ENCODE data around the gene TMEM132D. TPM values are rescaled to one million over a fixed set of nuclear protein-coding genes. Genes with fewer than 3 reads are reported as not detected.

Gene TMEM132D
- polyA plus RNA-seq, 1 donor from 2014 or later = 1.3 TPM

DNA sequence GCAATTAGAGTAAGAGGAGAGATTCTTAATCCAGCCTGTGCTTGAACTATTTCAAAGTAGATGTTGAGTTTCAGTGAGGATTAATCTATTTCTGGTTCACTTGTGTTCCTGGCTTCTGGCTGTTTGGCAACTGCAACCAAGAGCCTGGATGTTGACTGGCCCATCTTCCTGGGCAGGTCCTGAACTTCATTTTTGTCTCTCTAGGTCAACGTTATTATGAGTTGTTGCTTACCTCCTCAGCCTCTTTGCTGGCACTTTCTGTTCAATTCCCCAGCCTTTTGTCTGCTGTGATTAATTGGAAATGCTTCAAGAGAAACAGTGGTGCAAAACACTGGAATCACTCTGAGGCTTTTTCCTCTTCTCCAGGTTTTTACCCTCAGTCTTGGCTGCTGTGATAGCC lies 56.8 kb downstream of the TMEM132D start:
- H3K9ac ChIP-seq (ENCODE audit: low read length) = no peak overlapping the region
- no peak overlapping the region for H2AFZ ChIP-seq (ENCODE audit: low read depth, low read length)
- H3F3A ChIP-seq (ENCODE audit: insufficient read depth, low read length, poor library complexity, severe bottlenecking) = no peaks in the 10 kb centered on the region
- TF ChIP-seq, protein P1, sequence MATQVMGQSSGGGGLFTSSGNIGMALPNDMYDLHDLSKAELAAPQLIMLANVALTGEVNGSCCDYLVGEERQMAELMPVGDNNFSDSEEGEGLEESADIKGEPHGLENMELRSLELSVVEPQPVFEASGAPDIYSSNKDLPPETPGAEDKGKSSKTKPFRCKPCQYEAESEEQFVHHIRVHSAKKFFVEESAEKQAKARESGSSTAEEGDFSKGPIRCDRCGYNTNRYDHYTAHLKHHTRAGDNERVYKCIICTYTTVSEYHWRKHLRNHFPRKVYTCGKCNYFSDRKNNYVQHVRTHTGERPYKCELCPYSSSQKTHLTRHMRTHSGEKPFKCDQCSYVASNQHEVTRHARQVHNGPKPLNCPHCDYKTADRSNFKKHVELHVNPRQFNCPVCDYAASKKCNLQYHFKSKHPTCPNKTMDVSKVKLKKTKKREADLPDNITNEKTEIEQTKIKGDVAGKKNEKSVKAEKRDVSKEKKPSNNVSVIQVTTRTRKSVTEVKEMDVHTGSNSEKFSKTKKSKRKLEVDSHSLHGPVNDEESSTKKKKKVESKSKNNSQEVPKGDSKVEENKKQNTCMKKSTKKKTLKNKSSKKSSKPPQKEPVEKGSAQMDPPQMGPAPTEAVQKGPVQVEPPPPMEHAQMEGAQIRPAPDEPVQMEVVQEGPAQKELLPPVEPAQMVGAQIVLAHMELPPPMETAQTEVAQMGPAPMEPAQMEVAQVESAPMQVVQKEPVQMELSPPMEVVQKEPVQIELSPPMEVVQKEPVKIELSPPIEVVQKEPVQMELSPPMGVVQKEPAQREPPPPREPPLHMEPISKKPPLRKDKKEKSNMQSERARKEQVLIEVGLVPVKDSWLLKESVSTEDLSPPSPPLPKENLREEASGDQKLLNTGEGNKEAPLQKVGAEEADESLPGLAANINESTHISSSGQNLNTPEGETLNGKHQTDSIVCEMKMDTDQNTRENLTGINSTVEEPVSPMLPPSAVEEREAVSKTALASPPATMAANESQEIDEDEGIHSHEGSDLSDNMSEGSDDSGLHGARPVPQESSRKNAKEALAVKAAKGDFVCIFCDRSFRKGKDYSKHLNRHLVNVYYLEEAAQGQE (IDR thresholded peaks at IDR 0.05; ENCODE audit: borderline replicate concordance) = no peak
- no peak for TF ChIP-seq MXI1 (conservative IDR thresholded peaks at IDR 0.05; ENCODE audit: poor library complexity, severe bottlenecking)
- no peak for TF ChIP-seq EP300 (conservative IDR thresholded peaks at IDR 0.05; ENCODE audit: poor library complexity, severe bottlenecking)
- TF ChIP-seq EZH2 (IDR thresholded peaks at IDR 0.05; ENCODE audit: borderline replicate concordance, insufficient read depth, low read length, poor library complexity, severe bottlenecking) = no peak
- no peak for TF ChIP-seq TAF1 (IDR thresholded peaks at IDR 0.05; ENCODE audit: low read depth)
- no peak for TF ChIP-seq SMC3 (conservative IDR thresholded peaks at IDR 0.05; ENCODE audit: poor library complexity)
- no peak for TF ChIP-seq POLR2AphosphoS5 (IDR thresholded peaks at IDR 0.05)
- no peak for TF ChIP-seq RAD21 (conservative IDR thresholded peaks at IDR 0.05)
- TF ChIP-seq, protein P2, sequence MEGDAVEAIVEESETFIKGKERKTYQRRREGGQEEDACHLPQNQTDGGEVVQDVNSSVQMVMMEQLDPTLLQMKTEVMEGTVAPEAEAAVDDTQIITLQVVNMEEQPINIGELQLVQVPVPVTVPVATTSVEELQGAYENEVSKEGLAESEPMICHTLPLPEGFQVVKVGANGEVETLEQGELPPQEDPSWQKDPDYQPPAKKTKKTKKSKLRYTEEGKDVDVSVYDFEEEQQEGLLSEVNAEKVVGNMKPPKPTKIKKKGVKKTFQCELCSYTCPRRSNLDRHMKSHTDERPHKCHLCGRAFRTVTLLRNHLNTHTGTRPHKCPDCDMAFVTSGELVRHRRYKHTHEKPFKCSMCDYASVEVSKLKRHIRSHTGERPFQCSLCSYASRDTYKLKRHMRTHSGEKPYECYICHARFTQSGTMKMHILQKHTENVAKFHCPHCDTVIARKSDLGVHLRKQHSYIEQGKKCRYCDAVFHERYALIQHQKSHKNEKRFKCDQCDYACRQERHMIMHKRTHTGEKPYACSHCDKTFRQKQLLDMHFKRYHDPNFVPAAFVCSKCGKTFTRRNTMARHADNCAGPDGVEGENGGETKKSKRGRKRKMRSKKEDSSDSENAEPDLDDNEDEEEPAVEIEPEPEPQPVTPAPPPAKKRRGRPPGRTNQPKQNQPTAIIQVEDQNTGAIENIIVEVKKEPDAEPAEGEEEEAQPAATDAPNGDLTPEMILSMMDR (IDR thresholded peaks at IDR 0.05; ENCODE audit: poor library complexity, severe bottlenecking) = no peak
- H3K4me3 ChIP-seq (ENCODE audit: low read length) = no peak overlapping the region
- H4K20me1 ChIP-seq (ENCODE audit: insufficient read depth) = no peaks in the 10 kb centered on the region
- H3K27ac ChIP-seq (ENCODE audit: low read length) = no peak overlapping the region
- H3K79me2 ChIP-seq (replicated peaks; ENCODE audit: insufficient read depth, low read length) = no peaks in the 10 kb centered on the region
- no peaks in the 10 kb centered on the region for H3K36me3 ChIP-seq (ENCODE audit: insufficient read depth, low read length)
- no peak overlapping the region for H3K4me2 ChIP-seq (ENCODE audit: low read length)
- no peaks in the 10 kb centered on the region for H3K27me3 ChIP-seq (ENCODE audit: insufficient read depth, low read depth, low read length)
- no peaks in the 10 kb centered on the region for H3K9me3 ChIP-seq (ENCODE audit: low read length)
- H3K9me2 ChIP-seq (ENCODE audit: insufficient read depth, low read length) = no peaks in the 10 kb centered on the region

DNA sequence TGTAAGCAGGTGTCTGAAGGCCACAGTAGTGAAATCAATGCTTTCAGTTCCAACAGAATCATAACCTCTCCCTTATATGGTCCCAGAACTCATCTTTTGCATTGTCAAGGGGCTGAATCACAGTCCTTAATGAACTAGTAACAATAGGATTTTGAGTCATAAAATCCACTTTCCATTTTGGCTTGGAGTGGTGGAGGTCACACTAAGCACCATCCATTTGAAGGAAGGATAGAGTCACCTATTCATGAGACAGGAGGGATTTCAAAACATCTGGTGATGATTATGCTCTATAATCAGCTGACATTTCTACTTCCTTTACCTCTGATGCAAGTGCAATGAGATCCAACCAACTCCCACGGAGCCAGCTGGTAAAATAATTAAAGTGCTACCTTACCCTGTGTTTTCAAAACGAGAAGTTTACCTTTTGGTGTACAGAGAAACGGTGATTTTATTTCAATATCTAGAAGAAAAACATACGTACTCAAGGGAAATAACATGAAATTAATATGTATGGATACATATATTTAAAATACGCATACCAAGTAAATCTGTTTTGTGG lies 59.1 kb downstream of the TMEM132D start:
- no peak overlapping the region for H2AFZ ChIP-seq (ENCODE audit: low read depth, low read length)
- no peaks in the 10 kb centered on the region for H3F3A ChIP-seq (ENCODE audit: insufficient read depth, low read length, poor library complexity, severe bottlenecking)
- H3K36me3 ChIP-seq (ENCODE audit: insufficient read depth, low read length) = no peaks in the 10 kb centered on the region
- no peaks in the 10 kb centered on the region for H3K9me2 ChIP-seq (ENCODE audit: insufficient read depth, low read length)
- H3K9me3 ChIP-seq (ENCODE audit: low read length) = no peaks in the 10 kb centered on the region
- no peak for TF ChIP-seq SMC3 (conservative IDR thresholded peaks at IDR 0.05; ENCODE audit: poor library complexity)
- TF ChIP-seq EZH2 (IDR thresholded peaks at IDR 0.05; ENCODE audit: borderline replicate concordance, insufficient read depth, low read length, poor library complexity, severe bottlenecking) = no peak
- no peak for TF ChIP-seq RAD21 (conservative IDR thresholded peaks at IDR 0.05)
- no peak for TF ChIP-seq EP300 (conservative IDR thresholded peaks at IDR 0.05; ENCODE audit: poor library complexity, severe bottlenecking)
- no peak overlapping the region for H3K4me3 ChIP-seq (ENCODE audit: low read length)
- H4K20me1 ChIP-seq (ENCODE audit: insufficient read depth) = no peaks in the 10 kb centered on the region
- no peaks in the 10 kb centered on the region for H3K27me3 ChIP-seq (ENCODE audit: insufficient read depth, low read depth, low read length)
- no peak overlapping the region for H3K9ac ChIP-seq (ENCODE audit: low read length)
- no peak overlapping the region for H3K4me2 ChIP-seq (ENCODE audit: low read length)
- no peaks in the 10 kb centered on the region for H3K79me2 ChIP-seq (replicated peaks; ENCODE audit: insufficient read depth, low read length)
- no peak overlapping the region for H3K27ac ChIP-seq (ENCODE audit: low read length)

Data from neural cell (in vitro differentiated cells).